Activated naive CD8-positive, alpha-beta T cell (primary cell): ENCODE data around the gene ANKRD11.
"Not testable (repeated sequence)": the region's sequence is repeated elsewhere in the genome, so short reads cannot be mapped to it uniquely, and the experiment has no call there.

Experiments used
- H3K27ac Mint-ChIP-seq: one replicate; pipeline ENCODE4 v1.8.0; 2021; ENCODE audit warnings: mixed read lengths
- H3K27me3 Mint-ChIP-seq: one replicate; pipeline ENCODE4 v1.8.0; 2021; ENCODE audit warnings: mixed read lengths
- H3K36me3 Mint-ChIP-seq: one replicate; pipeline ENCODE4 v1.8.0; 2021; ENCODE audit warnings: mixed read lengths
- H3K4me1 Mint-ChIP-seq: one replicate; pipeline ENCODE4 v1.8.0; 2021; ENCODE audit warnings: low read depth, mixed read lengths
- H3K4me3 Mint-ChIP-seq: one replicate; pipeline ENCODE4 v1.8.0; 2021; ENCODE audit warnings: mild to moderate bottlenecking, mixed read lengths
- H3K9me3 Mint-ChIP-seq: one replicate; pipeline ENCODE4 v1.8.0; 2021; ENCODE audit warnings: low read depth, mixed read lengths

ANKRD11 gene

GRCh38 chr16:89392881-89393737 is 97.3 kb downstream of the ANKRD11 start:
- Mint-ChIP-seq H3K4me1 (peaks cover 76% of the 10 kb centered on the region), H3K9me3 (no peaks in the 10 kb centered on the region), H3K27ac (peak overlapping the region; percentile 50), H3K27me3 (no peaks in the 10 kb centered on the region), H3K4me3 (no peak overlapping the region), H3K36me3 (peaks cover 3% of the 10 kb centered on the region)

GRCh38 chr16:89390224-89390583 is 100.2 kb downstream of the ANKRD11 start:
- H3K27ac Mint-ChIP-seq, H3K27me3 Mint-ChIP-seq, H3K36me3 Mint-ChIP-seq, H3K4me3 Mint-ChIP-seq, H3K9me3 Mint-ChIP-seq: not testable (repeated sequence)
- H3K4me1 Mint-ChIP-seq, result peaks cover 79% of the 10 kb centered on the region

- Mint-ChIP-seq H3K4me3 (peak overlapping the region; percentile 51), H3K4me1 (peaks cover 75% of the 10 kb centered on the region), H3K27ac (peak overlapping the region; percentile 69)
- not testable (repeated sequence) for H3K27me3 Mint-ChIP-seq, H3K9me3 Mint-ChIP-seq, H3K36me3 Mint-ChIP-seq
Measured at GRCh38 chr16:89389504-89390223, 100.7 kb downstream of the ANKRD11 start.

GRCh38 chr16:89388536-89388935 is 101.8 kb downstream of the ANKRD11 start:
- Mint-ChIP-seq H3K36me3 (peaks cover 5% of the 10 kb centered on the region), H3K4me3 (peak overlapping the region; percentile 17), H3K27me3 (no peaks in the 10 kb centered on the region), H3K4me1 (peaks cover 75% of the 10 kb centered on the region), H3K9me3 (no peaks in the 10 kb centered on the region), H3K27ac (peak overlapping the region; percentile 34)

GRCh38 chr16:89386306-89387185 is 103.8 kb downstream of the ANKRD11 start:
- peak overlapping the region; percentile 79 for H3K27ac Mint-ChIP-seq
- peaks cover 75% of the 10 kb centered on the region for H3K4me1 Mint-ChIP-seq
- H3K9me3 Mint-ChIP-seq, result no peaks in the 10 kb centered on the region
- H3K4me3 Mint-ChIP-seq, result peak overlapping the region; percentile 52
- H3K36me3 Mint-ChIP-seq, result peaks cover 5% of the 10 kb centered on the region
- H3K27me3 Mint-ChIP-seq, result no peaks in the 10 kb centered on the region

GRCh38 chr16:89385712-89386111 is 104.6 kb downstream of the ANKRD11 start:
- Mint-ChIP-seq H3K4me1 (peaks cover 77% of the 10 kb centered on the region), H3K36me3 (peaks cover 5% of the 10 kb centered on the region), H3K9me3 (no peaks in the 10 kb centered on the region), H3K27me3 (no peaks in the 10 kb centered on the region), H3K27ac (no peak overlapping the region), H3K4me3 (no peak overlapping the region)

- H3K27ac Mint-ChIP-seq, result peak overlapping the region; percentile 54
- peaks cover 2% of the 10 kb centered on the region for H3K36me3 Mint-ChIP-seq
- peaks cover 86% of the 10 kb centered on the region for H3K4me1 Mint-ChIP-seq
- no peaks in the 10 kb centered on the region for H3K9me3 Mint-ChIP-seq
- no peaks in the 10 kb centered on the region for H3K27me3 Mint-ChIP-seq
- peak overlapping the region; percentile 56 for H3K4me3 Mint-ChIP-seq
Measured at GRCh38 chr16:89384282-89384681, 106.1 kb downstream of the ANKRD11 start.

- H3K36me3 Mint-ChIP-seq, result peaks cover 2% of the 10 kb centered on the region
- H3K27me3 Mint-ChIP-seq, result no peaks in the 10 kb centered on the region
- H3K4me1 Mint-ChIP-seq, result peaks cover 82% of the 10 kb centered on the region
- peak overlapping the region; percentile 83 for H3K27ac Mint-ChIP-seq
- no peaks in the 10 kb centered on the region for H3K9me3 Mint-ChIP-seq
- peak overlapping the region; percentile 70 for H3K4me3 Mint-ChIP-seq
Measured at GRCh38 chr16:89383095-89384003, 107.0 kb downstream of the ANKRD11 start.

- Mint-ChIP-seq H3K4me1 (peaks cover 82% of the 10 kb centered on the region), H3K27ac (peak overlapping the region; percentile 83), H3K4me3 (peak overlapping the region; percentile 70)
- not testable (repeated sequence) for H3K9me3 Mint-ChIP-seq, H3K27me3 Mint-ChIP-seq, H3K36me3 Mint-ChIP-seq
Measured at GRCh38 chr16:89382555-89382954, 107.8 kb downstream of the ANKRD11 start.

GRCh38 chr16:89381788-89382187 is 108.6 kb downstream of the ANKRD11 start:
- no peaks in the 10 kb centered on the region for H3K27me3 Mint-ChIP-seq
- H3K4me3 Mint-ChIP-seq, result peak overlapping the region; percentile 57
- peak overlapping the region; percentile 41 for H3K27ac Mint-ChIP-seq
- no peaks in the 10 kb centered on the region for H3K9me3 Mint-ChIP-seq
- H3K36me3 Mint-ChIP-seq, result no peaks in the 10 kb centered on the region
- H3K4me1 Mint-ChIP-seq, result peaks cover 85% of the 10 kb centered on the region

GRCh38 chr16:89380681-89381080 is 109.7 kb downstream of the ANKRD11 start:
- Mint-ChIP-seq H3K9me3 (no peaks in the 10 kb centered on the region), H3K4me1 (peaks cover 84% of the 10 kb centered on the region), H3K27ac (no peak overlapping the region), H3K27me3 (no peaks in the 10 kb centered on the region), H3K4me3 (peak overlapping the region; percentile 10), H3K36me3 (peaks cover 3% of the 10 kb centered on the region)

GRCh38 chr16:89378947-89379771 is 111.2 kb downstream of the ANKRD11 start:
- no peaks in the 10 kb centered on the region for H3K9me3 Mint-ChIP-seq
- H3K4me1 Mint-ChIP-seq, result peaks cover 84% of the 10 kb centered on the region
- H3K27me3 Mint-ChIP-seq, result no peaks in the 10 kb centered on the region
- H3K4me3 Mint-ChIP-seq, result peak overlapping the region; percentile 52
- H3K27ac Mint-ChIP-seq, result peak overlapping the region; percentile 85
- H3K36me3 Mint-ChIP-seq, result peaks cover 3% of the 10 kb centered on the region

GRCh38 chr16:89377453-89377848 is 112.9 kb downstream of the ANKRD11 start:
- H3K27ac Mint-ChIP-seq, result peak overlapping the region; percentile 31
- H3K9me3 Mint-ChIP-seq, result no peaks in the 10 kb centered on the region
- H3K36me3 Mint-ChIP-seq, result peaks cover 3% of the 10 kb centered on the region
- H3K4me1 Mint-ChIP-seq, result peaks cover 82% of the 10 kb centered on the region
- H3K27me3 Mint-ChIP-seq, result no peaks in the 10 kb centered on the region
- H3K4me3 Mint-ChIP-seq, result no peak overlapping the region
